DND-41 (cell line): ENCODE results near the gene WNK2.

Experiments used
- CTCF ChIP-seq: IDR thresholded peaks from 2 replicates; pipeline ENCODE4 v1.5.1; 2012; ENCODE audit warnings: borderline replicate concordance, low read length, moderate library complexity, mild to moderate bottlenecking; ENCODE audit not compliant: poor library complexity, severe bottlenecking; ENCODE audit errors: extremely low read depth
- EZH2 ChIP-seq: IDR thresholded peaks from 3 replicates; pipeline ENCODE4 v1.6.1; 2012; ENCODE audit warnings: borderline replicate concordance, low read depth, mild to moderate bottlenecking, moderate library complexity, low read length, inconsistent platforms; ENCODE audit not compliant: severe bottlenecking

- TF ChIP-seq CTCF (no peak), EZH2 (no peak)
Measured at GRCh38 chr9:93234600-93234999, 50.7 kb downstream of the WNK2 start.
